Hepatic stellate cell (primary cell): ENCODE data around the gene PTEN.
"Not testable (repeated sequence)": the region's sequence is repeated elsewhere in the genome, so short reads cannot be mapped to it uniquely, and the experiment has no call there.

Source experiments
- DNase-seq: peaks from one replicate; pipeline ENCODE4 v3.0.0; 2011; ENCODE audit warnings: low spot score

The PTEN gene

DNA sequence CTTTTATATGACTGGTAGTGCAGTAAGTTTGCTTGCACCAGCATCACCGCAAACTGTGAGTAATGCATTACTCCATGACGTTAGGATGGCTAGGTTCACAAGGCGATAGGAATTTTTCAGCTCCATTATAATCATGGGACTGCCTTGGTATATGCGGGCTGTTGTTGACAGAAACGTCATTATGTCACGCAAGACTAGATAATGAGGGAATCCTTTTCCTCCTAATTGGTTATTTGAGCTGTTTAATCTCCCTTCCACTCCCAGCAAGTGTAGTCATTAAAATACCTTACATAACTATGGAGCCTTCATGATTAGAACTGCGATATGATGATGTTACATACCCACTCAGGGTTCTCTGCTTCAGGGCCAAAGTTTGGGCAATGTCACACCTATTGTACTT is 17.4 kb upstream of the PTEN start:
- DNase-seq = no peak

DNA sequence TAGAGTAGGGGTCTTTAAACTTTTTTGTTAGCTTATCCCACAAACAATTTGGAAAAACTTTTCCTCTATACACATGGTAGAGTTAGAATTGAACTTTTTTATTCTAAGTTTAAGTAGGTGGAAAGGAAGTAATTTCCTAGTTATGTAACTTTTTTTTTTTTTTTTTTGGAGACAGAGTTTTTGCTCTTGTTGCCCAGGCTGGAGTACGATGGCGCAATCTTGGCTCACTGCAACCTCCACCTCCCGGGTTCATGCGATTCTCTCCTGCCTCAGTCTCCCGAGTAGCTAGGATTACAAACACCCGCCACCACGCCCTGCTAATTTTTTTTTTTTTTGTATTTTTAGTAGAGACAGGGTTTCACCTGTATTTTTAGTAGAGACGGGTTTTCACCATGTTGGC is 16.7 kb upstream of the PTEN start:
- not testable (repeated sequence) for DNase-seq

- DNase-seq = no peak
Measured at GRCh38 chr10:87847550-87847949, 15.9 kb upstream of the PTEN start.

DNA sequence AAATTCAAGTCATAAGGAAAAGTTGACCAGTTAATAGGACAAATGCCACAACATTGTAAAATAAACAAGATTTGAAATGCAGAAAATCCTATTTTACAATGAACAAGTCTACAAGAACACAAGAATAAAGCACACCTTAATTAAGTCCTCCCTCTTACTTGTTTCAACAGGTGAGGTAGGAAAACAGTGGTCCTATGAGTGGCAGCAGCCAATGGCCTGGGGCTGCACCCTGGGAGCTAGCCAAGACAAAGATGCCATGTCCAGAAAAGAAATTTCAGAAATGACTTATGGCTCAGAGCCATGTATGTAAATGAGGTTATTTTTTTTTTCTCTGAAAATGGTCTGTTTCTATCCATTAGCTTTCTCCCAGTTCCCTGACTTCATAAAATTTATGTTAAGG is 14.4 kb upstream of the PTEN start:
- no peak for DNase-seq

- DNase-seq = peak; percentile 29
Measured at GRCh38 chr10:87850742-87851205, 12.7 kb upstream of the PTEN start.

- DNase-seq = no peak
Measured at GRCh38 chr10:87852089-87852488, 11.3 kb upstream of the PTEN start.

DNA sequence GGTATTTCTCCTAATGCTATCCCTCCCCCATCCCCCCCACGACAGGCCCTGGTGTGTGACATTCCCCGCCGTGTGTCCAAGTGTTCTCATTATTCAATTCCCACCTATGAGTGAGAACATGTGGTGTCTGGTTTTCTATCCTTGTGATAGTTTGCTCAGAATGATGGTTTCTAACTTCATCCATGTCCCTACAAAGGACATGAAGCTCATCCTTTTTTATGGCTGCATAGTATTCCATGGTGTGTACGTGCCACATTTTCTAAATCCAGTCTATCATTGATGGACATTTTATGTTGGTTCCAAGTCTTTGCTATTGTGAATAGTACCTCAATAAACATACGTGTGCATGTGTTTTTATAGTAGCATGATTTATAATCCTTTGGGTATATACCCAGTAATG is 8.2 kb upstream of the PTEN start:
- not testable (repeated sequence) for DNase-seq

DNA sequence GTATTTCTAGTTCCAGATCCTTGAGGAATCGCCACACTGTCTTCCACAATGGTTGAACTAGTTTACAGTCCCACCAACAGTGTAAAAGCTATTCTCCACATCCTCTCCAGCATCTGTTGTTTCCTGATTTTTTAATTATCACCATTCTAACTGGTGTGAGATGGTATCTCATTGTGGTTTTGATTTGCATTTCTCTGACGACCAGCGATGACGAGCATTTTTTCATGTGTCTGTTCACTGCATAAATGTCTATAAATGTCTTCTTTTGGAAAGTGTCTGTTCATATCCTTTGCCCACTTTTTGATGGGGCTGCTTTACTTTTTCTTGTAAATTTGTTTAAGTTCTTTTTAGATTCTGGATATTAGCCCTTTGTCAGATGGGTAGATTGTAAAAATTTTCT is 7.8 kb upstream of the PTEN start:
- not testable (repeated sequence) for DNase-seq

- peak; percentile 55 for DNase-seq
Measured at GRCh38 chr10:87860156-87860795, 3.1 kb upstream of the PTEN start.

DNA sequence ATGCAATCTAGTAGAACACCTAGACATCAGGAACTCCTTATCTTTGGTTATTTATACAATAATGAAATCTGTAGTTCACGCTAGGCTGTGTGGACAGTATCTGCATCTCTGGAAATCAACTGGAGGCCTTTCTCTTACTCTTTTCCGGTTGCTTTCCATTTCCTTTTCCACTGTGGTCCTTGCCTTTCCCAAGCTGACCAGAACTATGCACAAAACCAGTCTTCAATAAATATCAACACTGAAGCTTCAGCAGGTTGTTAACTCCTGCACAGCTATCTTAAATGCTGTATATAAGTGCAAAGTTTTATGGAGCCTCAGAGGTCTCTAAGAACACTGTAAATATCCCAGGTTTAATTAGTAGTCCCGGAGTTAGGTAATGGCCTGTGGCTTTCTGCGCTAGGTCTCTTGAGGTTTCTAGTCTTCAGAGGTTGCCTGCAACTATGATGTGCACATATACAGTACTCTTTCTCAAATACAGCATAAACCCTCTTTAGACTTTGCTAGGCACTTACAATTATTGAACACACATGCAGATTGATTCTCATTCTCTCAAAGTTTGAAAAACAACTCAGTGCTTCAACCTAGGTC is 2.5 kb upstream of the PTEN start:
- DNase-seq = no peak

DNA sequence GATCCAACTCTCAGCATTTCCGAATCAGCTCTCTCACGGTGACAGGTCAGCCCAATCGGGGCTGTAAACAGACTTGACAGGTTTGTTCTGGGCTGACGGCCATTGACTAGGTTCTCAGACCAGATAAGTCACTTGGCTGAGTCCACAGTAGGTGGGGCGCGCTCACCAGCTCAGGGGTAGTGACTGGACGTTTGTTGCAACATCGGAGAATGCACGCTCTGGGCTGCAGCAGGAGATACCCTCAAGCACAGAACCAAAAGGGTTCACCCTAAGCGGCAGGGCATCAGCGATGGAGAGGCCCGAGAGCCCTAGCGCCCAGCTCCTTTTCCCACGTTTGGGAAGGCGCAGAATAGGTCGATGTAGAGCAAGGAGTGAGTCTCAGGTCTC is 1.9 kb upstream of the PTEN start:
- peak; percentile 70 for DNase-seq

GRCh38 chr10:87861953-87862678 is 1.3 kb upstream of the PTEN start:
- DNase-seq = peak; percentile 92

- no peak for DNase-seq
Measured at GRCh38 chr10:87862679-87863052, 759 bp upstream of the PTEN start.

DNA sequence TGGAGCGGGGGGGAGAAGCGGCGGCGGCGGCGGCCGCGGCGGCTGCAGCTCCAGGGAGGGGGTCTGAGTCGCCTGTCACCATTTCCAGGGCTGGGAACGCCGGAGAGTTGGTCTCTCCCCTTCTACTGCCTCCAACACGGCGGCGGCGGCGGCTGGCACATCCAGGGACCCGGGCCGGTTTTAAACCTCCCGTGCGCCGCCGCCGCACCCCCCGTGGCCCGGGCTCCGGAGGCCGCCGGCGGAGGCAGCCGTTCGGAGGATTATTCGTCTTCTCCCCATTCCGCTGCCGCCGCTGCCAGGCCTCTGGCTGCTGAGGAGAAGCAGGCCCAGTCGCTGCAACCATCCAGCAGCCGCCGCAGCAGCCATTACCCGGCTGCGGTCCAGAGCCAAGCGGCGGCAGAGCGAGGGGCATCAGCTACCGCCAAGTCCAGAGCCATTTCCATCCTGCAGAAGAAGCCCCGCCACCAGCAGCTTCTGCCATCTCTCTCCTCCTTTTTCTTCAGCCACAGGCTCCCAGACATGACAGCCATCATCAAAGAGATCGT is 598 bp downstream of the PTEN start:
- not testable (repeated sequence) for DNase-seq

GRCh38 chr10:87864496-87865059 is 1.2 kb downstream of the PTEN start:
- DNase-seq = no peak

DNA sequence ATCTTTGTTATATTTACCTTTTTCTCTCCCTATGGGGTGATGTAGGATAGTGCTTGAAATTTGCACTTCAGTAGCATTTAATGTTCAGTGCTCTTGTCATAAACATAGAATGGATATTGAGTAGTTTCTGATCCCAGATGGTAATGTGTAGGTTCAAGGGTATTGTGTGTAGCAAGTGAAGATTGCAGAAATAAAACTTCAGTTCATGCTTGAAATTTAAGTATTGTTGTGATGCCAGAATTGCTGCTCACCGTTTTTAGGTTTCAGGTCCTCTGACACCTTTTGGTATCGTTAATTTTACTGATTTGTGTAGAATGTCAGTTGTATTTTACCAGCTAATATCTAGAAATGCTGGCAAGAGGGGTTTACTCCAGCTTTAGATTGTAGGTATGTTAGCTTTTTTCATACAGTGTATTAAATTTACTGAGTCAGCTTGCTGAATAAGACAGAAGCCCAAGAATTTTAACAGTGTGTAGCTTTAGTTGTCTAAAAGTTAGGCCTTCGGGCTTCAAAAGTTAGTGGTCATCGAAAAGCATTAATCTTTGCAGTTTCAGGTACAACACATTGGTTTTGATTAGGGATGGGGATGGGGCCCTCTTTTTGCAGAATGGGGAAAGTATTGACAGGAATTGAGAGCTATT is 1.9 kb downstream of the PTEN start:
- DNase-seq = no peak

DNA sequence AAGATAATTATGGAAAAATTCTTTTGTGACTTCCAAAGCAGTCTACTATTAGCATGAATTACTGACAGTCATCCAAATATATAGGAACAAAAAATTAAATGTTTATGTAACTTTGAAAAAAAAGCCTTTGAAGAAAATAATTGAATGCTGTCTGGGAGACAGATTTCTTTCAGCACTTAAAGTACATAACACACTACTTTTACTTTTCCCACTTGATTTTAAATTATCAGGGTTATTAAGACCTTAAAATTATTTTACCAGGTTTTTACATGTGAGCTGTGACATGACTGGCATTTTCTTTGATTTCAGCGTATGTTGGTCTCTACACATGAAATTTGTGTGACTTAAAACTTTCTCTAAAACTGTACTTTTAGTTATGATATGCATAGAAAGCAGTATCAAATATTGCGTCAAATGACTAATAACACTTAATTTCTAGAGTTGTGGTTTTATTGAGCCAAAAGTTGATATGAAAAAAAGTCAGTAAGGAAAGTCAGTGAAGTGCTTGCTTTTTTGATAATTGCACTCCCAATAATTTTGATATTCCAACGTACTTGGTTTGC is 3.1 kb downstream of the PTEN start:
- no peak for DNase-seq

DNA sequence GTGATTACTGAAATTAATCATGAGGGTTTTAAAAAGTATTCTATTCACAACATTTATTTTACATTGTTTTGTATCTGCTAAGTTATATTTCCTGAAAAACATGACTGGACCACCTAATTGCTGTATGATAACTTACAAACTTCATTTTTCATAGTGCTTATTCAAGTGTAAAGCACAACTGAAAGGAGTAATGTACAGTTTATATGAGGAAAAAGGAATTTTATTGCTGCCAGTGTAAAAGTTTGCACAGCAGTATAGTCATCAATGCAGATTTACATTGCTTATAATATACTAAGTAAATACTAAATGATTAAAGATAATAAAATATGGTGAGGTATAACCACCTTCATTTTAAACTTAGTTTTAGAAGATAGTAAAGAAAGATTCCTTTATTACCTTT is 4.0 kb downstream of the PTEN start:
- DNase-seq = no peak

GRCh38 chr10:87868277-87868676 is 4.9 kb downstream of the PTEN start:
- DNase-seq = no peak

DNA sequence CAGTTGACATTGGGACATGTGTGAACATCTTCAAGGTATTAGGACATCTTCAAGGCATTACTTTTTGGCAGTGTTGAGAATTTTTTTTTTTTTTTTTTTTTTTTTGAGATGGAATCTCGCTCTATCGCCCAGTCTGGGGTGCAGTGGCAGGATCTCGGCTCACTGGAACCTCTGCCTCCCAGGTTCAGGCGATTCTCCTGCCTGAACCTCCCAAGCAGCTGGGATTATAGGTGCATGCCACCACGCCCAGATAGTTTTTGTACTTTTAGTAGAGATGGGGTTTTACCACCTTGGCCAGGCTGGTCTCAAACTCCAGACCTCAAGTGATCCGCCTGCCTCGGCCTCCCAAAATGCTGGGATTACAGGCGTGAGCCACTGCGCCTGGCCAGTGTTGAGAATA is 5.7 kb downstream of the PTEN start:
- DNase-seq = not testable (repeated sequence)

DNA sequence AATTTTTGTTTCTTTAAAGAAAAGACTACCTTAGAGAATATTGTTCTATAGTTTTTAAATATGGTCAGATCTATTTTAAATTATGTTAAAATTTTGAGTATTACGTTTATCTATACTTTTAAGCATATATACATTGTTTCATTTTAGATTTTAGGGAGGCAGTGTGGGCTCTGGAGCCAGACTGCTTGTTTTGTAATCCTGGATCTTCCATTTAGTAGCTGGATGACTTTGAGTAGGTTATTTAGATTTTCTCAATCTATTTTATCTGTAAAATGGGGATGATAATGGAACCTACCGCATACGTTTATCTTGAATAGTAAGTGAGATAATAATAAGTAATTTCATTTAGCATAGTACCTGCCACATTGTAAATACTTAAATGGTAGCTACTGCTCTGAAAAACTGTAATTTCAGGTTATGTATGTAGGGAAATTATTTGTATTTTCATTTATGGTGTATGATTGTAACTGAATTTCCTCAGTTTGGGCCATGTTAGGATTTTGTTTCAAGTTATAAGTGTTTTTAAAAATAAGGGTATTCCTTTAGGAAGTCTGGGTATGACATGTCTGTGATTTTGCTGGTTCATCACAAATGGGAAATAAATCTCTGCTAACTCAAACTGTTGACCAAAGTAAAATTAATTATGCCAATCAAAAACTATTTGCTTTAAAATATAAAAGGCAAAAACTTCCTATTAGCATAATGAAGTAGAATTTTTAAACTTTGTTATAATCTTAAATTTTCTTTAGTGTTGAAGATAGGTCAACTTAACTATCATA is 6.5 kb downstream of the PTEN start:
- DNase-seq = no peak
